AG09319 (cell line): ENCODE results near the gene MAPKAPK3.

Source experiments
- DNase-seq: peaks from one replicate; pipeline ENCODE4 v3.0.0-alpha.2; 2010; ENCODE audit warnings: low read depth; ENCODE audit errors: extremely low read depth
- TF ChIP-seq, protein P1 (sequence below): IDR thresholded peaks from 2 replicates; pipeline ENCODE4 v1.5.1; 2011; ENCODE audit warnings: low read depth, mild to moderate bottlenecking, inconsistent platforms, low read length, moderate library complexity

The MAPKAPK3 gene

DNA sequence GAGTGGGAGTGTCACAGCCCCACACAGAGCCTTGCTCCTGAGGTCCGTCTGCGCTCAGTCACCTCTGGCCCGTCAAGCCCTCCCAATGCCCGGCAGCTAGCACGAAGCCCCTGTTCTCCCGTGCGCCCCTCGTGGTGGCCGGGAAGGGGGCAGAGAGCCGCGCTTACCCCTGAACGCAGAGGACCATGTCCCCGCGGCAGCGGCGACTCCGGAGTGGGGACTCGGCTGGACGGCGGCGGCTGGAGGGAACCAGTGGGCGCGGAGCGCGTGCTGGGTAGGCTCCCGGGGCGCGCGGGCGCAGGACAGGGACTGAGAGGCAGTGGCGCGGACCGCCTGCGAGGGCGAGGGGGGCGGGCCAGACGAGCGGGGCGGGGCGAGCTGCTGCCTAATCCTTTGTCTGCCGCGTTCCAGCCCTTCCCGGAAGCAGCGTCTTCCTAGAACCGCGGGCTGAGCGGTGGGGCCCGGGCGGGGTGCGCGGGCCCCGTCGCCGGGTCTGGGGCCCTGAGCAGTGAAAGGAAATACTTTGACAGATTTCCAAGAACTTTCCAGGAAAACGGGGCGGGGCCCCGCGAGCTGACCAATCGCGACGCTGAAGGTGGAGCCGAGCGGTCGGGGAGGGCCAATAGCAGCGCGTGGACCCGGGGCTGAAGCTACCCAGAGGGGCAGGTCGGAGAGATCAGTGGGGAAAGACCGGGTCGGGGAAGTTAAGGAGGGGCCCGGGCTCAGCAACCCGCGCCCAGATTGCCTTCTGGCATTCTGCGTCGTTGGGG is 5.3 kb upstream of the MAPKAPK3 start, which contains the start of gene CISH:
TSS of gene CISH (minus strand) at position 311 of the 770 bp plus-strand sequence. CDS start at position 187, 124 bp downstream.
- peak; percentile 85 for DNase-seq
- TF ChIP-seq, protein P1, sequence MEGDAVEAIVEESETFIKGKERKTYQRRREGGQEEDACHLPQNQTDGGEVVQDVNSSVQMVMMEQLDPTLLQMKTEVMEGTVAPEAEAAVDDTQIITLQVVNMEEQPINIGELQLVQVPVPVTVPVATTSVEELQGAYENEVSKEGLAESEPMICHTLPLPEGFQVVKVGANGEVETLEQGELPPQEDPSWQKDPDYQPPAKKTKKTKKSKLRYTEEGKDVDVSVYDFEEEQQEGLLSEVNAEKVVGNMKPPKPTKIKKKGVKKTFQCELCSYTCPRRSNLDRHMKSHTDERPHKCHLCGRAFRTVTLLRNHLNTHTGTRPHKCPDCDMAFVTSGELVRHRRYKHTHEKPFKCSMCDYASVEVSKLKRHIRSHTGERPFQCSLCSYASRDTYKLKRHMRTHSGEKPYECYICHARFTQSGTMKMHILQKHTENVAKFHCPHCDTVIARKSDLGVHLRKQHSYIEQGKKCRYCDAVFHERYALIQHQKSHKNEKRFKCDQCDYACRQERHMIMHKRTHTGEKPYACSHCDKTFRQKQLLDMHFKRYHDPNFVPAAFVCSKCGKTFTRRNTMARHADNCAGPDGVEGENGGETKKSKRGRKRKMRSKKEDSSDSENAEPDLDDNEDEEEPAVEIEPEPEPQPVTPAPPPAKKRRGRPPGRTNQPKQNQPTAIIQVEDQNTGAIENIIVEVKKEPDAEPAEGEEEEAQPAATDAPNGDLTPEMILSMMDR: peak; percentile 47

DNA sequence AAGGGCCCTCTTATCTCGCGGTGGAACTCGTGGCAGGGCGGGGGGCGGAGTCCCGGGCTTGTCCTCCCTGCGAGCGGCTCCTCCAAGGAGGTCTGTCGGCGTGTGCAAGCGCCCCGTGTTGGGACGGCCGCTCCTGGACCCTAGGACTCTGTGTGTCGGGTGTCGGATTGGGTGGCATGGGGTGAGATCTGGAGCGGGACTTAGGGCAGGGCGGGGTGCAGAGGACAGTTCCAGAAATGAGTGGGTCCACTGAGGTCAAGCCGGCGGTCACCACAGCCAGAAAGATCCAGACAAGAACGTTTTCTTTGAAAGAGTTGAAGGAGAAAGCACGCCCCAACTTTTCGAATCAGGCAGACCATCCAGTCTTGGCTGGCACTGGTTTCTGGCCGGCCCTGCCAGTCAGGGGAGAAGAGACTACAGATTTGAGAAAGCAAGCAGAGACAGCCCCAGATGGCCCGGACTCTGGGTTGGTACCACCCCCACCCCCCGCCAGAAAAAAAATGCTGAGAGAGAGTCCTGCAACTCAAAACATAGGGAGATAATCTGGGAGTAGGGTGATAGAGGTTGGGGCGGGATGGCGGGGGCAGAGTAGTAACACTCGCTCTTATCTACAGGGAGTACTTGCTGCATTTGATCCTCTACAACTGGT is 4.6 kb upstream of the MAPKAPK3 start:
- DNase-seq: no peak
- TF ChIP-seq, protein P1: no peak

DNA sequence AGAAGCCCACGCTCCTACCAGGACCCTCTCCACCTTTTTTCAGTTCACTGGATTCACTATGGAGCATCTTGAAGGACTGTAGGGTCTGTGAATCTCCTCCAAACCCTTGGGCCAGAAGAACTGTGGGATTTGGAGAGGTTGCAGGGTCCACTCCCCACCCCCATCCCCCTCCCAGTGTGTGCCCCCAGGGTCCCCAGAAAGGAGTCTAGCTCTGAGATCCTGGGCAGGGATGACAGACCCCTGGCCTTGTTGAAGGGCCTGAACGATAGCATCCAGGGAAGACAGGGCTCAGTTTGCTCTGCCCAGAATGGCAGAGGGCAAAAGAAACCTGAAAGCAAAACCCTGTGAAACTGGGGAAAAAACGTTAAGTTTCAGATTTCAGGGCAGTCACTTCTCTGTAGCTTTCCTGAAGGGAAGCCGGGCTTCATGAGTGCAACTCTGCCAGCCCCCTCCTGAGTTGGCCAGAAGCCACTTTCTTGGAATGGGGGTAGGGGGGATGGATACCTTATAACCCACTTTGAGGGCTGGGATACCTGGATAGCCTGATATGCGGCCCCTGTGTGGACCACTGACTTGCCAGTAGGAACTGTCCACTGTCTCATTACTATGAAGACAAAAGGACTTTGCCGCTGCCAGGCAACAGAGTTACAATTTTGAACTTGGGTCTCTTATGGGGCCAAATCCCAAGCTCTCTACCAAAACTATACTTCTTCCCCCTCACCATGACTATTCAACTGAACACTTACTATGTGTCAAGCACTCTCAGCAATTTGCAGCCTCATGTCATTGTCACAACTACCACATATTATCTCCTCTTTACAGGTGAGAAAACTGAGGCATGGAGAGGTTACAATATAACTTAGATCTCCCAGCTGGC is 3.7 kb upstream of the MAPKAPK3 start:
- TF ChIP-seq, protein P1: no peak
- DNase-seq: no peak

DNA sequence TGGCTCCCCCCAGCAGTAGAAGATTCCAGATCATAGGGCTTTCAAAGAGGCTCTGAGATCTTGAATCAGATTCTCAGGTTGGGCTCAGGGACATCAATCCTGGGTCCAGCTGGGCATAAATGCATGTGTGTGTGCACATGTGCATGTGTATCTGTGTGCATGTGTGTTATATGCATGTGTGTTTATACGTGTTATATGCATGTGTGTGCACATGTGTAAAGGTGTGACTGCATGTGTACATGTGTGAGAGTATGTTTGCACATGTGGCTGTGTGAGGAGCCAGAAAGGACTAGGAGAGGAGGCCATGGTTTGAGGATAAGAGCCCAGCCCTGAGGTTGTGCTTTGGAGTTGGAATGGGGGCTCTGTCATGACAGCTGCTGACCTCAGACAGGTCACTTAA is 1.8 kb upstream of the MAPKAPK3 start:
- TF ChIP-seq, protein P1: no peak
- no peak for DNase-seq

DNA sequence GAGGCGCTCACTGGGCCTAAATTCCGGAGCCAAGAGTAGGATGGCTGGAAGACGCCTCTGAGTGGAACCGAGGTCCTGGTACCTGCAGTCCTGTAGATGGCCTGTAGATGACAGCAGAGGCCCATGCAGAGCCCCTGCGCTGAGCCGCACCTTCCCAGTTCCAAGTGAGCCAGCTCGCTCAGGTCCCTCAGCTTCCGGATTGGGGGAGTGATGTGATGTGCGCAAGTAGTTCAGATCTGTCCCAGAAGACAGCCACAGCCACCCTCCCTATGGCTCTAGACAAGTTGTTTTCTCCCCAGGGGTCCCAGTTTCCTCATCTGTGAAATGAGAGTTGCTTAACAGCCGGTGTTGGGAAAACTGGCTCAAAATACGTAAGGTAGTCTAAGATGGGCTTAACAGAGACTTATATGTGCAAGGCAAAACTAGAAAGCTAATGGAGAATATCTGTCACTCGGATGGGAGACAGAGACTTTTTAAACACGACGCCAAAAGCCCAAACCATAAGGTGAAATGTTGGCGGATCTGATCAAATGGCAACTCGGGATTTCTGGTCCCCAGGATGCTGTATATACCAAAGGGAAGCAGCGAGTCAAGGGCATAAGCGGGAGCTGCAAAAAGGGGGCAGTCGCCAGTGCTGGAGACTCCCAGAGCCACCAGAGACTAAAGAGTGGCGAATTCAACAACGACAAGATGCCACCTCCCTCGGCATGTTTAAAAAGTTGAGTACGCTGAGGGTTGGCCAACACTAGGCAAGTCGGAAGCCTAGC is 765 bp upstream of the MAPKAPK3 start:
- TF ChIP-seq, protein P1: no peak; the same call in none of the 2 replicates
- no peak for DNase-seq

DNA sequence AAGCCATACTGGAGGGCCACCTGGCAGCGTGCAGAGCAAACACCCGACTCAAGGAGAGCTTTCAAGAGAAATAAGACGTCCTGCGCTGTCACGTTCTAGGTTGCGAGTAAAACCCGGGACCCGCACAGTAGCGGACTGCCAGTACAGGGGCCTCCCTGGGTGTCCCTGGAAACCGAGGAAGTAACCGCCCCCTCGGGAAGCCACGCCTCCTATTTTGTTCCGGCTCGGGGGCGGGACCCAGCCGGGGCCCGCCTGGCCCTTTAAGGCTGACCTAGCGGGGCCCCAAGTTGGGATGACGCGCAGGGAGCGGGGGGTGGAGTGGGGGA is 218 bp upstream of the MAPKAPK3 start:
- TF ChIP-seq, protein P1: no peak
- peak; percentile 63 for DNase-seq
